Right lobe of liver (tissue), 4 donors: Measurements from ENCODE around the gene DCDC2C.

ENCODE experiments used
- CTCF ChIP-seq, 4 donors: fragments of 200-600 bp in 3 of 4; fragments of 450-650 bp in 1 of 4; IDR thresholded peaks; one replicate each; pipeline versions ENCODE4 v1.5.1 to v1.8.0; 2016 to 2022; ENCODE audit warnings: antibody characterized with exemption in 4 of 4, mild to moderate bottlenecking in 2 of 4
- POLR2A ChIP-seq: fragments of 450-650 bp; IDR thresholded peaks from one replicate; pipeline ENCODE4 v1.6.1; 2017; ENCODE audit warnings: antibody characterized with exemption, mild to moderate bottlenecking
- donor health status: DM: no; HTN: no; CAD: no.
- donor health status: DM: no; HTN: no; CAD: no.
- donor health status: DM: no; HTN: yes; CAD: no.

GRCh38 chr2:3762771-3763447, 59.5 kb downstream of the DCDC2C start:
- TF ChIP-seq POLR2A (no peak), CTCF (IDR thresholded peaks at IDR 0.05) (no peak)
